ENCODE data around the gene SPATA2. TPM values are rescaled to one million over a fixed set of nuclear protein-coding genes. Genes with fewer than 3 reads are reported as not detected.

SPATA2 gene
- total RNA-seq, 1 experiment from 2014 or later: 3.1 TPM

- Histone ChIP-seq H3K9me3 (ENCODE audit: low read length) (no peaks in the 10 kb centered on the region), H3K4me2 (ENCODE audit: low read depth, low read length, poor library complexity, severe bottlenecking) (no peak overlapping the region), H3K27ac (ENCODE audit: low read length) (no peak overlapping the region), H4K20me1 (ENCODE audit: insufficient read depth, low read depth, low read length) (no peaks in the 10 kb centered on the region), H3K36me3 (ENCODE audit: insufficient read depth, low read length) (no peaks in the 10 kb centered on the region), H3K4me1 (ENCODE audit: low read length) (no peaks in the 10 kb centered on the region), H3K9me2 (replicated peaks; ENCODE audit: insufficient read depth, low read length) (no peaks in the 10 kb centered on the region), H2AFZ (ENCODE audit: low read length) (no peak overlapping the region), H3K9ac (ENCODE audit: low read length) (no peak overlapping the region), H3K4me3 (ENCODE audit: low read length) (no peak overlapping the region), H3K27me3 (ENCODE audit: low read length) (no peaks in the 10 kb centered on the region), H3K79me2 (ENCODE audit: low read length) (no peaks in the 10 kb centered on the region)
- DNase-seq: no peak
These were observed 10.6 kb upstream of the SPATA2 start for GRCh38 chr20:49925901-49926454.

- no peaks in the 10 kb centered on the region for H4K20me1 ChIP-seq (ENCODE audit: insufficient read depth, low read depth, low read length)
- DNase-seq: no peak
- no peaks in the 10 kb centered on the region for H3K36me3 ChIP-seq (ENCODE audit: insufficient read depth, low read length)
- no peaks in the 10 kb centered on the region for H3K27me3 ChIP-seq (ENCODE audit: low read length)
- no peak overlapping the region for H3K4me3 ChIP-seq (ENCODE audit: low read length)
- H3K4me2 ChIP-seq (ENCODE audit: low read depth, low read length, poor library complexity, severe bottlenecking): no peak overlapping the region
- H3K9me2 ChIP-seq (replicated peaks; ENCODE audit: insufficient read depth, low read length): no peaks in the 10 kb centered on the region
- H3K4me1 ChIP-seq (ENCODE audit: low read length): no peaks in the 10 kb centered on the region
- no peak overlapping the region for H3K9ac ChIP-seq (ENCODE audit: low read length)
- no peaks in the 10 kb centered on the region for H3K79me2 ChIP-seq (ENCODE audit: low read length)
- H3K27ac ChIP-seq (ENCODE audit: low read length): no peak overlapping the region
- H3K9me3 ChIP-seq (ENCODE audit: low read length): no peaks in the 10 kb centered on the region
- H2AFZ ChIP-seq (ENCODE audit: low read length): no peak overlapping the region
These were observed 8.9 kb upstream of the SPATA2 start for GRCh38 chr20:49924247-49924646.

DNA sequence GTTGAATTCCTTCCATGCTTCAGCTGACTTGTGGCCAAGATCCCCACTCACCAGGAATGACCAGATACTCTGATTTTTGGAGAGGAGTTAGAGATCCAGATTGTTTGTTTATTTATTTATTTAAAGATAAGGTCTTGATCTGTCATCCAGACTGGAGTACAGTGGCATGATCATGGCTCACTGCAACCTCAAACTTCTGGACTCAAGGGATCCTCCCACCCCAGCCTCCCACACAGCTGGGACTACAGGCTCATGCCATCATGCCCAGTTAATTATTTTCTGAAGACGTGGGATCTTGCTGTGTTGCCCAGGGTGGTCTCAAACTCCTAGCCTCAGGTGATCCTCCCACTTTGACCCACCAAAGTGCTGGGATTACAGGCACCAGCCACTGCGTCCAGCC lies 4.1 kb upstream of the SPATA2 start:
- Histone ChIP-seq H3K9ac (ENCODE audit: low read length) (no peak overlapping the region), H3K27me3 (ENCODE audit: low read length) (no peaks in the 10 kb centered on the region), H2AFZ (ENCODE audit: low read length) (no peak overlapping the region), H3K4me1 (ENCODE audit: low read length) (peaks cover 11% of the 10 kb centered on the region), H3K9me2 (replicated peaks; ENCODE audit: insufficient read depth, low read length) (no peaks in the 10 kb centered on the region), H3K27ac (ENCODE audit: low read length) (no peak overlapping the region), H4K20me1 (ENCODE audit: insufficient read depth, low read depth, low read length) (no peaks in the 10 kb centered on the region), H3K9me3 (ENCODE audit: low read length) (no peaks in the 10 kb centered on the region), H3K4me3 (ENCODE audit: low read length) (no peak overlapping the region), H3K79me2 (ENCODE audit: low read length) (peaks cover 8% of the 10 kb centered on the region), H3K4me2 (ENCODE audit: low read depth, low read length, poor library complexity, severe bottlenecking) (no peak overlapping the region), H3K36me3 (ENCODE audit: insufficient read depth, low read length) (no peaks in the 10 kb centered on the region)
- no peak for DNase-seq

- Histone ChIP-seq H3K4me2 (ENCODE audit: low read depth, low read length, poor library complexity, severe bottlenecking) (no peak overlapping the region), H3K4me1 (ENCODE audit: low read length) (peaks cover 15% of the 10 kb centered on the region), H3K4me3 (ENCODE audit: low read length) (no peak overlapping the region), H3K27me3 (ENCODE audit: low read length) (no peaks in the 10 kb centered on the region), H3K79me2 (ENCODE audit: low read length) (peaks cover 13% of the 10 kb centered on the region), H3K9me2 (replicated peaks; ENCODE audit: insufficient read depth, low read length) (no peaks in the 10 kb centered on the region), H3K36me3 (ENCODE audit: insufficient read depth, low read length) (no peaks in the 10 kb centered on the region), H3K27ac (ENCODE audit: low read length) (no peak overlapping the region), H3K9me3 (ENCODE audit: low read length) (no peaks in the 10 kb centered on the region), H3K9ac (ENCODE audit: low read length) (no peak overlapping the region), H4K20me1 (ENCODE audit: insufficient read depth, low read depth, low read length) (peaks cover under 1% of the 10 kb centered on the region; the same call in 1 of the 2 replicates), H2AFZ (ENCODE audit: low read length) (no peak overlapping the region)
- DNase-seq: no peak
These were observed 3.7 kb upstream of the SPATA2 start for GRCh38 chr20:49919009-49919408.

GRCh38 chr20:49918446-49918845 lies 3.1 kb upstream of the SPATA2 start:
- DNase-seq: no peak
- Histone ChIP-seq H3K4me2 (ENCODE audit: low read depth, low read length, poor library complexity, severe bottlenecking) (no peak overlapping the region), H4K20me1 (ENCODE audit: insufficient read depth, low read depth, low read length) (peaks cover 6% of the 10 kb centered on the region; the same call in 1 of the 2 replicates), H3K9me3 (ENCODE audit: low read length) (no peaks in the 10 kb centered on the region), H3K27me3 (ENCODE audit: low read length) (no peaks in the 10 kb centered on the region), H3K4me1 (ENCODE audit: low read length) (peaks cover 21% of the 10 kb centered on the region), H3K36me3 (ENCODE audit: insufficient read depth, low read length) (no peaks in the 10 kb centered on the region), H3K9me2 (replicated peaks; ENCODE audit: insufficient read depth, low read length) (no peaks in the 10 kb centered on the region), H3K79me2 (ENCODE audit: low read length) (peaks cover 18% of the 10 kb centered on the region), H3K27ac (ENCODE audit: low read length) (no peak overlapping the region), H3K4me3 (ENCODE audit: low read length) (no peak overlapping the region), H3K9ac (ENCODE audit: low read length) (no peak overlapping the region), H2AFZ (ENCODE audit: low read length) (no peak overlapping the region)

DNA sequence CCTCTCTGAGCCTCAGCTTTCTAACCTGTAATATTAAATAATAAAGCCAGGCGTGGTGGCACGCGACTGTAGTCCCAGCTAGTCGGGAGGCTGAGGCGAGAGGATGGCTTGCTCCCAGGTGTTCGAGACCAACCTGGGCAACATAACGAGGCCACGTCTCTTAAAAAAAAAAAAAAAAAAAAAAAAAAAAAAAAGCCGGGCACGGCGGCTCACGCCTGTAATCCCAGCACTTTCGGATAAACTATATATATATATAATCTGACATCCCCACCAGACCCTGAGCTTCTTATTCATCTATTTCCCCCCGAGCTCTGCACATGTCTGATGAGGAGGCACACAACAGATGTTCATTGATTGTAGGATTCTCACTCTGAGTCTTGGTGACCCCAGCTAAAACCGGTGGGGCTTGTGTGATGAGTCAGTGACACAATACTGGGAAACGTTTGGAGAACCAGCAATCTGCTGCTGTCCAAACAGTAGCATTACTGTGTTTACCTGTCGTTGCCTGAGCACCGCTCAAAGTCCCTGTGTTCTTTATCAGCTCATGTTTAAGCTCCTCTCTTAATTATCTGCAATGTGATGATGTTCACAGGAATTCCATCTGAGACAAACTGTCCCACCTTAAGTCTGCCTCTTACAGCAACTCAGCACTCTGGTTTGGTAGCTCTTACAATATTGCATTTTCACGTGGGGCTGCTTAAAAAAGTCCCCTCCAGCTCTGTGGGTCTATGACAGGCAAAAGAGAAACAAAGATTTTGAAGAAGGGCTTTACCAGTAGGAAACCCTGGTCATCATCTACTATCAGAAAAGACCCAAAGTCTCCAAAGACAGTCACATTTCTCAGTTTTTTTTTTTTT lies 1.0 kb upstream of the SPATA2 start:
- Histone ChIP-seq H3K9ac (ENCODE audit: low read length) (peak overlapping the region; percentile 89), H3K4me1 (ENCODE audit: low read length) (peaks cover 25% of the 10 kb centered on the region), H2AFZ (ENCODE audit: low read length) (peak overlapping the region; percentile 99), H3K4me2 (ENCODE audit: low read depth, low read length, poor library complexity, severe bottlenecking) (peak overlapping the region; percentile 75), H3K27me3 (ENCODE audit: low read length) (no peaks in the 10 kb centered on the region), H3K36me3 (ENCODE audit: insufficient read depth, low read length) (no peaks in the 10 kb centered on the region), H4K20me1 (ENCODE audit: insufficient read depth, low read depth, low read length) (peaks cover 7% of the 10 kb centered on the region; the same call in 1 of the 2 replicates), H3K27ac (ENCODE audit: low read length) (no peak overlapping the region), H3K9me3 (ENCODE audit: low read length) (no peaks in the 10 kb centered on the region), H3K4me3 (ENCODE audit: low read length) (peak overlapping the region; percentile 94), H3K79me2 (ENCODE audit: low read length) (peaks cover 38% of the 10 kb centered on the region), H3K9me2 (replicated peaks; ENCODE audit: insufficient read depth, low read length) (no peaks in the 10 kb centered on the region)
- DNase-seq: no peak

- H3K4me1 ChIP-seq (ENCODE audit: low read length): peaks cover 25% of the 10 kb centered on the region
- no peaks in the 10 kb centered on the region for H3K9me2 ChIP-seq (replicated peaks; ENCODE audit: insufficient read depth, low read length)
- peak overlapping the region; percentile 89 for H3K9ac ChIP-seq (ENCODE audit: low read length)
- H3K36me3 ChIP-seq (ENCODE audit: insufficient read depth, low read length): no peaks in the 10 kb centered on the region
- peaks cover 7% of the 10 kb centered on the region; the same call in 1 of the 2 replicates for H4K20me1 ChIP-seq (ENCODE audit: insufficient read depth, low read depth, low read length)
- H3K27me3 ChIP-seq (ENCODE audit: low read length): no peaks in the 10 kb centered on the region
- peak overlapping the region; percentile 94 for H3K4me3 ChIP-seq (ENCODE audit: low read length)
- H3K79me2 ChIP-seq (ENCODE audit: low read length): peaks cover 50% of the 10 kb centered on the region
- H3K4me2 ChIP-seq (ENCODE audit: low read depth, low read length, poor library complexity, severe bottlenecking): peak overlapping the region; percentile 75
- no peak for DNase-seq
- H3K27ac ChIP-seq (ENCODE audit: low read length): no peak overlapping the region
- peak overlapping the region; percentile 99 for H2AFZ ChIP-seq (ENCODE audit: low read length)
- no peaks in the 10 kb centered on the region for H3K9me3 ChIP-seq (ENCODE audit: low read length)
These were observed 280 bp downstream of the SPATA2 start for GRCh38 chr20:49915118-49915379.

DNA sequence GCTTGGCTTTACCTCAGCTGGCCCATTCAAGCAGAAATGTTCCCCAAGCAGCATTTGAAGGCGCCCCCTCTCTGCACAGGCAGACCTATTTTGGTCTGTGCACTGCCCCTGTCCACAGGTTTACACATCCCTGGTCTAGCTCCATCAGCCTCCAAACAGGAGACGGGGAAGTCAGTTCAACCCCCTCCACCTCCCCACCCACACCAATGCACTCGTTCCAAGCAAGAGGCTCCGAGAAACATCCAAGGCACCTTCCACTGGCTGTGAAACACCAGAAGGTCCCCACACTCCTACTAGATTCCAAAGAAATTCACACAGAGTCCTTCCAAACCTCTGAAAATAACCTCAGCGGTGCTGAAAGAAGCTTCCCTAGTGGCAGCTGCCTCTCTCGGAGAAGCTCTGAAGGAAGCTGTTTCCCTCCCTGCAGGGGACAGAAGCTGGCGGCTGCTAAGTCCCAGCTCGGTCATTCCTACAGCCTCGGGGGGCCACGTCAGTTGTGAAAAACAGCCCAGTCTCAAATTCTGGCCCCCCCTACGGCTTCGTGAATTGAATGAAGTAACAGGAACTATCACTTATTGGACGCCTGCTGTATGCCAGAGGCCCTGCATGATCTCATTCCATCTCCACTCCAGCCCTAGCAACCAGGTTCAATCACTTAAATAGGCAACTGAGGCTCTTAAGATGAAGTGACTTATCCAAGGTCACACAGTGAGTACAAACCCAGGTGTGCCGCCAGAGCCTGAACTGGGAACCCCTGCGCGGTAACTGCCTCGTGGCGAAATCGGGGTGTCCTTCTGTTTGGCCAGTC lies 815 bp downstream of the SPATA2 start:
- H2AFZ ChIP-seq (ENCODE audit: low read length): no peak overlapping the region
- peak overlapping the region; percentile 94 for H3K4me3 ChIP-seq (ENCODE audit: low read length)
- H3K36me3 ChIP-seq (ENCODE audit: insufficient read depth, low read length): no peaks in the 10 kb centered on the region
- no peaks in the 10 kb centered on the region for H3K27me3 ChIP-seq (ENCODE audit: low read length)
- peak overlapping the region; percentile 75 for H3K4me2 ChIP-seq (ENCODE audit: low read depth, low read length, poor library complexity, severe bottlenecking)
- H3K9ac ChIP-seq (ENCODE audit: low read length): peak overlapping the region; percentile 89
- peaks cover 9% of the 10 kb centered on the region; the same call in 1 of the 2 replicates for H4K20me1 ChIP-seq (ENCODE audit: insufficient read depth, low read depth, low read length)
- no peaks in the 10 kb centered on the region for H3K9me2 ChIP-seq (replicated peaks; ENCODE audit: insufficient read depth, low read length)
- peak; percentile 62 for DNase-seq
- H3K79me2 ChIP-seq (ENCODE audit: low read length): peaks cover 55% of the 10 kb centered on the region
- H3K9me3 ChIP-seq (ENCODE audit: low read length): no peaks in the 10 kb centered on the region
- no peak overlapping the region for H3K27ac ChIP-seq (ENCODE audit: low read length)
- peaks cover 25% of the 10 kb centered on the region for H3K4me1 ChIP-seq (ENCODE audit: low read length)

Measured in Karpas-422 (cell line).